Renal cortical epithelial cell (primary cell): ENCODE results near the gene NRF1. TPM values are rescaled to one million over a fixed set of nuclear protein-coding genes. Genes with fewer than 3 reads are reported as not detected.
A peak's percentile ranks its signal among the peaks of the same experiment; 100 is the strongest.
"Not testable (repeated sequence)": the region's sequence is repeated elsewhere in the genome, so short reads cannot be mapped to it uniquely, and the experiment has no call there.

Experiments
- DNase-seq: peaks from one replicate; pipeline ENCODE4 v3.0.0-alpha.2; 2011; ENCODE audit warnings: low read depth
- total RNA-seq: library from RNA; depleted of rRNA; stranded (reverse); fragments of >200 nt; gene quantifications from 2 replicates; pipeline ENCODE4 v1.2.3, GENCODE V29; 2014

Gene NRF1
- total RNA-seq, 1 donor from 2014 or later = 20.8 TPM

DNA sequence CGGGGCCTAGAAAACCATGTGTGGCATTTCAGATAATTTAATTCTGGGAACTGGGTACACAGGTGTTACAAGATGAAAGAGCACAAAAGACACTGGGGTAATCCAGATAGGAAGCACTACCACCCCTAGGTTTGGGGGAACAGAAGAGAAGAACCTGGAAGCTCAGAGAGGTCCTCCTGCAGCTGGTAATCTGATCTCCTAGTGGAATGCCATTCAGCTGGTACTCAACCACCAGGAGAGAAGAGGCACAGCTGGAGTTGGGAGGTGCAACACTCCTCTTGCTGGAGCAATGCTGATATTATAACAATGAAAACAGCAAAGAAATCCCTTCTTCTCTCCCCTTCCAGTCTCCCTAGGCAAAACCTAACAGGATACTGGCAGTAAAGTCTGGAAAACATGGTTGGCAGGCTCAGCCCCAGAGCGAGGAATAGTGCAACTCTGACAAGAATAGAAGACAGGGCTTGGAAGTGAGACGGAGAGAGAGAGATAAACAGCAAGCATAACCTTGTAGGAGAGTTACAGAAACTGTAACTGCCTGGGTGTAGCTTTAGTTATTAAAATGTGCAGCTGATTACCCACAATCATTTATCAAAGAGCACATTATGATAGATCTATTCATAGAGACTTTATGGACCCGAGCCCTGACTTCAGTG is 35.0 kb downstream of the NRF1 start:
- no peak for DNase-seq

DNA sequence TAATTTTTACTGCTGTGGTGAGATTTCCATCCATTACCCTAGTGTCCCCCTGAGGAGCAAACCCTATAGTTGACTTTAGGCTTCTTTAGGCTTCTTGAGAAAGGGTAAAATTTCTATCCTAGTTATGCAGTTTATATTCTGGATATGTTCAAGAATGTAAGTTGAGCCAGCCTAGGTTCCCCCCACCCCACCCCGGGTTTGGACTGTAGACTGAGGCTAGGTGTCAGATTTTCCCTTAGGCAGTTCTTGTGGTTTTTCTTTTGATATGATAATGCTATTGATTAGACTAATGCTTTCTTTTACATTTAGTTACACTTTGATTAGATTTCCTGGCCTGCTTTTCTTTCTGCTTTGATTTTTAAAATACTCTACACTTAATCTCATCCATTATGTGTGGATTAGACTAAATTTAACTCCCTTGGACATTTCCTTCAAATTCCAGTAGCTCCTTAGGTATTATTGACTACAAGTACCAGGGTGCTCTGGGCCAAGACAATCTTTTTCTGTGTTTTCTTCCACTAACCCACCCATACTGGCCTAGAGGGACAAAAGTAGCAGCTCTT is 37.7 kb downstream of the NRF1 start:
- DNase-seq = no peak

DNA sequence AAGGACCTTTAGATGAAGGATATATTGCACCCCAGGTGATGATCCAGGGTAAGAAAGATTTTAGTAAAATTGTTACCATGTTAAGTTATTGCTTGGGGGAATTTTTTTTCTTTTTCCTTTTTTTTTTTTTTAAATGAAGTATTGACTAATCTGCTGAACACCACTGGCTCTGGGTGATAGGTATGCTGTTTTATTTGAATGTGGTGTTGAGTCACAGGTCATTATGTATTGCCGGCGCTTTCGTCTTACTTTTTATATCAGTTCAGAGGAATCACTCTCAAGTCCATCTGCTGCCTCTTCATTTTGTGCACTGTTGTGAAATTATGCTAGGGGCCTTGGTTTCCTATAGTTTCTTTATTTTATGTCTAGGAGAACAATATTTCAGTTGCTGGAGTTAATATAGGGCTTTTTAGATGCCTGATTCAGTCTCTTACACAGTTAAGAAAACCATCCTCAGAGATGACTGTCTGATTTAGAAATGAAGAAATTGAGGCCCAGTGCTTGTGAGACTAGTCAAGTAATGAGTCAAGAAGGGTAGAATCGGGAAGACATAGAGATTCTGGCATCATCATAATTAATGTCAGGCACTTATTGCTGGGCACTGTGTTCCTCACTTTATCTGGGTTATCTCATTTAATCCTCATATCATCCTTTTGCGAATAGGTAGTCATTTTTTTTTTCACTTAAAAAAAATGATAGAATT is 38.7 kb downstream of the NRF1 start:
- DNase-seq = no peak

DNA sequence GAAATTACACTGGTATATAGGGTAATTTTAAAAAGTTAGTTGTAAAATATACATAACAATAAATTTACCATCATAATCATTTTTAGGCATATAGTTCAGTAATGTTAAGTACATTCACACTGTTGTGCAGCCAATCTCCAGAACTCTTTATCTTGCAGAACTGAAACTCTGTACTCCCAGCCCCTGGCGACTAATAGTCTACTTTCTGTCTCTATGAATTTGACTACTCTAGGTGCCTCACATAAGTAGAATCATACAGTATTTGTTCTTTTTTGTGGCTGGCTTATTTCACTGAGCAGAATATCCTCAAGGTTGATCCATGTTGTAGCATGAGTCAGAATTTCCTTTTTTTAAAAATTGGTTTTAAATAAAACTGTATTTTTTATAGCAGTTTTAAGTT is 41.4 kb downstream of the NRF1 start:
- DNase-seq = no peak

DNA sequence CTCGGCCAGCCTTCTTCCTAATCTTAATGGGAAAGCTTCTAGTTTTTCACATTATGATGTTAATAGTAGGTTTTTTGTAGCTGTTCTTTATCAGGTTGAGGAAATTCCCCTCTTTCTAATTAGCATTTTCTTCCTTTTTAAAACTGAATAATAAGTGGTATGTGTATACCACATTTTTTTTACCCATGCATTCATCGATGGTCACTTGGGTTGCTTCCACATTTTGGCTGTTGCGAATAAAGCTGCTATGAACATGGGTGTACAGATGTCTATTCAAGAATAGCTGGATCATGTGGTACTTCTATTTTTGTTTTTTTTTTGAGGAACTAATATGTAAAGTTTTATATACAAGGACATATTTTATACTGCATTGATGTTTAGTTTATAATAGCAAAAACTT is 44.3 kb downstream of the NRF1 start:
- no peak for DNase-seq

DNA sequence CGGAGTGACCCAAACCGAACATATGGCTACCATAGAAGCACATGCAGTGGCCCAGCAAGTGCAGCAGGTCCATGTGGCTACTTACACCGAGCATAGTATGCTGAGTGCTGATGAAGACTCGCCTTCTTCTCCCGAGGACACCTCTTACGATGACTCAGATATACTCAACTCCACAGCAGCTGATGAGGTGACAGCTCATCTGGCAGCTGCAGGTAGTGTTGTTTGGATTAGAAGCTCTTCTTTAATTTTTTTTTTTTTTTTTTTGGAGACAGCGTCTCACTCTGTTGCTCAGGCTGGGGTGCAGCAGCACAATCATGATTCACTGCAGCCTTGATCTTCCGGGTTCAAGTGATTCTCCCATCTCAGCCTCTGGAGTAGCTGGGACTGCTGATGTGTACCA is 45.8 kb downstream of the NRF1 start:
- peak; percentile 9 for DNase-seq

DNA sequence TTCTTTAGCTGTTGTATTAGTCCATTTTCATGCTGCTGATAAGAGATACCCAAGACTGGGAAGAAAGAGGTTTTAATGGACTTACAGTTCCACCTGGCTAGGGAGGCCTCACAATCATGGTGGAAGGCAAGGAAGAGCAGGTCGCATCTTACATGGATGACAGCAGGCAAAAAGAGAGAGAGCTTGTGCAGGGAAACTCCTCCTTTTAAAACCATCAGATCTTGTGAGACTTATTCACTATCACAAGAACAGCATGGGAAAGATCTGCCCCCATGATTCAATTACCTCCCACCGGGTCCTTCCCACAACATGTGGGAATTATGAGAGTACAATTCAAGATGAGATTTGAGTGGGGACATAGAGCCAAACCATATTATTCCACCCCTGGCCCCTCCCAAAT is 48.4 kb downstream of the NRF1 start:
- DNase-seq = not testable (repeated sequence)

DNA sequence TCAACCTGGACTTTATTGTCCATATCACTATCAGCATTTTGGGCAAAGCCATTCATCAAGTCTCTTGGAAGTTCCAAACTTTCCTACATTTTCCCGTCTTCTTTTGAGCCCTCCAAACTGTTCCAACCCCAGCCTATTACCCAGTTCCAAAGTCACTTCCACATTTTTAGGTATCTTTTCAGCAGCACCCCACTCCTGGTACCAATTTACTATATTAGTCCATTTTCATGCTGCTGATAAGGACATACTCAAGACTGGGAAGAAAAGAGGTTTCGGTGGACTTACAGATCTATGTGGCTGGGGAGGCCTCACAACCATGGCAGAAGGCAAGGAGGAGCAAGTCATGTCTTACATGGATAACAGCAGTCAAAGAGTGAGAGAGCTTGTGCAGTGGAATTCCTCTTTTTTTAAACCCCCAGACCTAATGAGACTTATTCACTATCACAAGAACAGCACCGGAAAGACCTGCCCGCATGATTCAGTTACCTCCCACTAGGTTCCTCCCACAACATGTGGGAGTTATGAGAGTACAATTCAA is 50.2 kb downstream of the NRF1 start:
- DNase-seq = no peak

DNA sequence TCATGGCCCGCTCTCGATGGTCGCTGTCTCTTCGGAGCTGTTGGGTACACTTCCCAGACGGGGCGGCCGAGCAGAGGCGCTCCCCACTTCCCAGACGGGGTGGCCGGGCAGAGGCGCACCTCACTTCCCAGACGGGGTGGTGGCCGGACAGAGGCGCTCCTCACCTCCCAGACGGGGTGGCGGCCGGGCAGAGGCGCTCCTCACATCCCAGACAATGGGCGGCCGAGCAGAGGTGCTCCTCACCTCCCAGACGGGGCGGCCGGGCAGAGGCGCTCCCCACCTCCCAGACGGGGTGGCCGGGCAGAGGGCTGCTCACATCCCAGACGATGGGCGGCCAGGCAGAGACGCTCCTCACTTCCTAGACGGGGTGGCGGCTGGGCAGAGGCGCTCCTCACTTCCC is 51.7 kb downstream of the NRF1 start:
- not testable (repeated sequence) for DNase-seq

DNA sequence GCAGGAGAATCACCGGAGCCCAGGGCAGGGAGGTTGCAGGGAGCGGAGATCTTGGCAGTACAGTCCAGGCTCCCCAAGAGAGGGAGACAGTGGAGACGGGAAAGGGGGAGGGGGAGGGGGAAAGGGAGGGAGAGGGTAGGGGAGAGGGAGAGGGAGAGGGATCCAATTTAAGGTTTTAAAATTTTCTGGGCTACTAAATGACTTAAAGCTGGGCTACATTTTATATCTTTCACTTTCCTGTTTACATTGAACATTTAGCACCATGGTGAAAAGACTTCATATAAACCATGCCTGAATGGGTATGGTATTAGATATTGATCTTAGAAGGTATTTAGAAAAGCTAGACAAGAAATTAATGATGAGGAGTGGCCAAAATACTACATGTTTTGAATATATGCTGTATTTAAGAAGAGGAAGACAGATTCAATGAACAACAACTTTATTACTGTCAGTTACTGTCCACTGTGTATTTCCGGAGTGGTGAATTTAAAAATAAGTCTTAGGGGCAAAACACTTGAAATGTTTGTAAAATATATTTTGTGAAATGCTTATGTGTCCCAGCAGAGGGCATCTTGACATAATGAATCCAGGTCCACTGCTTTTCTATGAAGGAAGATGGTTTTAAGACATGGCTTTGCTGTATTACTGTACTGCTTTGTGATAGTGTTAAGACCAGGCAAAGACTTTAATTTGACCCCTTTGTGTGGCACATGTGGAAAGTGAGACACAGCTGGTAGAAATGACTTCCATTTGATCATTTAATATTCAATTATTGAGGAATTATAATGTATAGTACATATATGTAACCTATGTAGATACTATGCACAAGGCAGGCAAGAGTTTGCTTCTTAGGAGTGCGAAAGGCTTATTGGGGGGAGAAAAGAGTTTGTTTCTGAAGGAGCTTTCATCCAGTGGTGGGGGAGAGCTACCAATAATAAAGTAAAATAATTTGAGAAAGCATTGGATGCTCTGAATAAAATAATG is 52.8 kb downstream of the NRF1 start:
- DNase-seq = peak; percentile 82

DNA sequence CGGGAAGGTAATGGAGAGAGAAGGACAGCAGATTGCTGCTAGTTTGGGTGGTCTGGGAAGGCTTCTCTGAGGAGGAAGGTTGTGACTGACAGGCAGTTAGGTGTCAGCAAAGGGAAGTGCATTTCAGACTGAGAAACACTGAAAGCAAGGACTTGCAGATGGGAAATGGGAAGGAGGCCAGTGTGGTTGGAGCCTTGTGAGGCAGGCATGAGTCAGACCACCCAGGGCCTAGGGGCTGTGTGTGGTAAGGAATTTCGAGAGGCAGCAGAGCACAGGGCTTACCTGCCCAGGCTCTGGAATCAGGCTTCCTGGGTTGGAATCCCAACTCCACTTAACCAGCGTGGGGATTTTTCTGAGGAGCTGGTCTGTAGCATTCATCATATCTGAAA is 53.5 kb downstream of the NRF1 start:
- DNase-seq = peak; percentile 99

DNA sequence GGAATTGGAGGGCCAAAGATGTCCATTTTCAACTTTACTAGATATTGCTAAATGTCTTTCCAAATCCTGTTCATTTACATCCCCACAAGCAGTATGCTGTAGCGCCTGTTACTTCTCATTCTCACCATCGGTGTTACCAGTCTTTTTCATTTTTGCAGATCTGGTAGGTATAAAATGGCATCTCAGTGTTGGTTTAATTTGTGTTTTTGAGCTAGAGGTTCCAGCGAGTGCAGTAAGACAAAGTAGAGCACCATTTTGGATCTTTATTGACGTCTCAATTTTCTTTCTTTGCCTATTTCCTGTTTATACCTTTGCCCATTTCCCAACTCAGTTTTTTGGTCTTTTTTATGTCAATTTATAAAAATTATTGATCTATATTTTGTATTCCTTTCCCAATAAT is 55.6 kb downstream of the NRF1 start:
- no peak for DNase-seq

DNA sequence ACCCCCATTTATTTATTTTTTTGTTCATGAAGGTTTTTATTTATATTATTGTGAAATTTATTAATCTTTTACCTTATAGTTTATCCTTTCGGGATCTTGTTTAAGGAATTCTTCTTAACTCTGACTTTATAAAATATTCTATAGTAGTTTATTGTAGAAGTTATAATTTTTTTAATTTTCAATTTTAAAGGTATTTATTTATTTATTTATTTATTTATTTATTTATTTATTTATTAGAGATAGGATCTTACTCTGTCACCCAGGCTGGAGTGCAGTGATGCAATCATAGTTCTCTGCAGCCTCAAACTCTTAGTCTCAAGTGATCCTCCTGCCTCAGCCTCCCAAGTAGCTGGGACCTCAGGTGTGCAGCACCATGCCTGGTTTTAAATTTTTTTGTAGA is 56.0 kb downstream of the NRF1 start:
- no peak for DNase-seq

DNA sequence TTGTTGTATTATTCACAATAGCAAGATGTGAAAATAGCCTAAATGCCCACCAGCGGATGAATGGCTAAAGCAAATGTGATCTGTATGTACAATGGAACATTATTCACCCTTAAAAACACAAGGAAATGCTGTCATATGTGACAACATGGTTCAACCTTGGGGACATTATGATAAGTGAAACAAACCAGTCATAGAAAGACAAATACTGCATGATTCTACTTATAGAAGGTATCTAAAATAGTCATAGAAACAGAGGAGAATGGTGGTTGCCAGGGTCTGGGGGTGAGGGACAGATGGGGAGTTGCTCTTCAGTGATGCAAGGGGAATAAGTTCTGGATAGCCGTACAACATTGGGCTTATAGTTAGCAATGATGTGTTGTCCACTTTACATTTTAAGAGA is 58.4 kb downstream of the NRF1 start:
- DNase-seq = no peak

DNA sequence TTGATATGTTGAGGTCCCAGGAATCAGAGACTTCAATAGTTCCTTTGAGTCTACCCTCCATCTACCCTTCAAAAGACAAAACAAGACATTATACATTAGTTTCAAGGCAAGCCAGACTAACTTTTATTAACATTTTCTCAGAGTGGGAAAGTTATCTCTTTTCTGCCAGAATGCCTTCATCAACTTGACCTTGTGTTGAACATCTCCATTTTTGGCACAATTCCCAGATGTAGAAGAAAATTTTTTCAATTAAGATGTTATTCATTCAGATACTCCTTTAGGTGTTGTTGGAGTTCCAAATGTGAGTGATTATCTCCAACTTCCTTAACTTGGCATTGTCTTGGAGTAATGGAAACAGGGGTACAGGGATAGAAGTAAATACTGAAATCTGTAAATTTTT is 59.1 kb downstream of the NRF1 start:
- DNase-seq = peak; percentile 5

DNA sequence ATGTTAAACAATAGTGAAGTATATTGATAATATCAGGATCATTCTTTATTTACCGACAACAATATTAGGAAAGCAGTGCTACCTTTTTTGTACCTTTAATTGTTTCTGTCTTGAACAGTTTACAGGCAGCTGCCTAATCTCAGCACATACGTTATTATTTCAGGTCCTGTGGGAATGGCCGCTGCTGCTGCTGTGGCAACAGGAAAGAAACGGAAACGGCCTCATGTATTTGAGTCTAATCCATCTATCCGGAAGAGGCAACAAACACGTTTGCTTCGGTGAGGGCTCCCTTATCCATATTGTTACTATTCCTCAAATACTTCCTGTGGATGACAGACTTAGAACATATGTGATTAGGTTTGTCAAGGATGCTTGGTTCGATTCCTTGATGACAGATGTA is 59.7 kb downstream of the NRF1 start:
- DNase-seq = no peak

DNA sequence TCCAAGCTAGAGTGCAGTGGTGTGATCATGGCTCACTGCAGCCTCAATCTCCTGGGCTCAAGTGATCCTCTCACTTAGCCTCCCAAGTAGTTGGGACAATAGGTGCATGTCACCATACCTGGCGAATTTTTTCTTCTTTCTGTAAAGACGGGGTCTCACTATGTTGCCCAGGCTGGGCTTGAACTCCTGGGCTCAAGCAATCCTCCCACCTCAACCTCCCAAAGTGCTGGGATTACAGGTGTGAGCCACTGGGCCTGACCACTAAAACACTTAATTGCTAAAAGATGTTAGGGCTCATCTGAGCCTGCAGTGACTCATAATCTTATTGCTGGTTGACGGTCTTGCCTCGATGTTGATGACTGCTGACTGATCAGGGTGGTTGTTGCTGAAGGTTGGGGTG is 63.0 kb downstream of the NRF1 start:
- not testable (repeated sequence) for DNase-seq

DNA sequence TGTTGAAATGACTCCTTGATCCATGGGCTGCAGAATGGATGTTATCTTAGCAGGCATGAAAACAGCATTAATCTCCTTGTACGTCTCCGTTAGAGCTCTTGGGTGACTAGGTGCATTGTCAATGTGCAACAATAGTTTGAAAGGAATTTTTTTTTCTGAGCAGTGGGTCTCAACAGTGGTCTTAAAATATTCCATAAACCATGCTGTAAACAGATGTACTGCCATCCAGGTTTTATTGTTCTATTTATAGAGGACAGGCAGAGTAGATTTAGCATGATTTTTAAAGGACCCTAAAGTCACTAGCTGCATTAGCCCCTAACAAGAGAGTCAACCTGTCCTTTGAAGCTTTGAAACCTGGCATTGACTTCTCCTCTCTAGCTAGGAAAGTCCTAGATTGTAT is 64.0 kb downstream of the NRF1 start:
- DNase-seq = no peak

DNA sequence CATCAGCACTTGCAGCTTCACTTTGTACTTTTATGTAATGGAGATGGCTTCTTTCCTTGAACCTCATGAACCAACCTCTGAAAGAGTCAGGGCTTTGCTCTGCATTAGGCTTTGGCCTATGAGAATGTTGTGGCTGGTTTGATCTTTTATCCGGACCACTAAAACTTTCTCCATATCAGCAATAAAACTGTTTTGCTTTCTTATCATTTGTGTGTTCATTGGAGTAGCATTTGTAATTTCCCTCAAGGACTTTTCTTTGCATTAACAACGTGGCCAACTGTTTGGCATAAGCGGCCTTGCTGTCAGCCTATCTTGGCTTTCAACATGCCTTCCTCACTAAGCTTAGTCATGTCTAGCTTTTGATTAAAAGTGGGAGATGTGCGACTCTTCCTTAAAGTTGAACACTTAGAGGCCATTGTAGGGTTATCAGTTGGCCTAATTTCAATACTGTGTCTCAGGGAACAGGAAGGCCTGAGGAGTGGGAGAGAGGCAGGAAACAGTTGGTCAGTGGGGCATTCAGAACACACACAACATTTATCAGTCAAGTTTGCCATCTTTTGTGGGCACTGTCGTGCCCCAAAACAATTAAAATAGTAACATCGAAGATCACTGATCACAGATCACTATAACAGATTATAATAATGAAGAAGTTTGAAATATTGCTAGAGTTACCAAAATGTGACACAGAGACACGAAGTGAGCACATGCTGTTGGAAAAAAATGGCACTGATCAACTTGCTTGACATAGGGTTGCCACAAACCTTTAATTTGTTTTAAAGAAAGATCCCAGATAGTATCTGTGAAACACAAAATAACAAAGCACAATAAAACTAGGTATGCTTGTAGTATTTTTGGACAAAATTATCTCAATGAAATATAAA is 64.7 kb downstream of the NRF1 start:
- no peak for DNase-seq

DNA sequence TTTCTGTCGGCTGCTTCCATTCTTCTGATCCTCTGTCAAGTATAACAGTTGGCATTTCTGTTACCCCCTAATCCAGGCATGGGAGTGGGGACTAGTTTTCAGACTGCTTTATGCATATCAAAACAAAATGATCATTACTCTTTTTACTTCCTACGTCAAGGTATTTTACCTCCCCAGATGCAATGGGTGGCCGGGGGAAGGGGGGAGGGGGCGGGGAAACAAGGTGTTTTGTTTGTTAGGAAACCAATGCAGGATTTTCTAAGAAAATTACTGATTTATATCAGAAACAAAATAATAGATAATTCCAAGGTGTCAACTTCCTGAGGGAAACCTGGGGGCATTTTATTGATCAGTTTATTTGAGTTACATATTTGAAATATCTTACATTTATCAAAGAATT is 66.3 kb downstream of the NRF1 start:
- no peak for DNase-seq

DNA sequence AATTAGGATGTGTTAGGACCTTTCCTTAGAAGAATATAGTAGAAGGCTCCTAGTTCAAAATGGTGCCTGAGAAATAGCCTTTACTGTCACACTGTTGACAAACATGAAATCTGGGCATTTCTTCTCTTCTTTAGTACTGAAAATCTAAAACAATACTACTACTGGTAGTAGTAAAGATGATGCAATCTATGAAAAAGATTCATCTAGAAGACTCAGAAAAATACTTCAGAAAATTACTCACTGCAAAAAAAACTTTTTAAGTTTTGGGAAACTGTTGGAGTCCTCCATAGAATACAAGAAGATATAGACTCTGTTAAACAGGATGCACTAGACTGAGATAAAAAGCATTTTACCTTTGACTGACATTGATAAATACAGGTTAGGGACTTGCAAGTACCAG is 67.1 kb downstream of the NRF1 start:
- DNase-seq = no peak
